H9 (cell line): ENCODE measurements around the gene PIGBOS1. TPM values are rescaled to one million over a fixed set of nuclear protein-coding genes. Genes with fewer than 3 reads are reported as not detected.

Experiments used
- DNase-seq: peaks from one replicate; pipeline ENCODE4 v3.0.0-alpha.2; 2017
- H2AFZ ChIP-seq: one replicate; pipeline ENCODE4 v1.6.1; 2013; ENCODE audit warnings: mild to moderate bottlenecking, low read length, control low read depth, moderate library complexity
- H2AK5ac ChIP-seq: 2 replicates; pipeline ENCODE4 v1.6.1; 2013; ENCODE audit warnings: low read length, control low read depth, mixed read lengths; ENCODE audit not compliant: insufficient read length
- H2BK120ac ChIP-seq: one replicate; pipeline ENCODE4 v1.6.1; 2013; ENCODE audit warnings: low read depth, mild to moderate bottlenecking, low read length, control low read depth, inconsistent platforms; ENCODE audit not compliant: poor library complexity, severe bottlenecking
- H2BK12ac ChIP-seq: 2 replicates; pipeline ENCODE4 v1.6.1; 2013; ENCODE audit warnings: low read length, control low read depth, mixed read lengths, low read depth; ENCODE audit not compliant: insufficient read length
- H2BK15ac ChIP-seq: 2 replicates; pipeline ENCODE4 v1.6.1; 2013; ENCODE audit warnings: low read depth, low read length, control low read depth
- H2BK20ac ChIP-seq: one replicate; pipeline ENCODE4 v1.6.1; 2013; ENCODE audit warnings: low read depth, mild to moderate bottlenecking, low read length, control low read depth, inconsistent platforms; ENCODE audit not compliant: poor library complexity, severe bottlenecking
- H2BK5ac ChIP-seq: 2 replicates; pipeline ENCODE4 v1.6.1; 2013; ENCODE audit warnings: low read length, control low read depth, mixed read lengths; ENCODE audit not compliant: insufficient read length
- H3K14ac ChIP-seq: 2 replicates; pipeline ENCODE4 v1.6.1; 2013; ENCODE audit warnings: low read length, control low read depth; ENCODE audit not compliant: insufficient read depth
- H3K18ac ChIP-seq: 2 replicates; pipeline ENCODE4 v1.6.1; 2013; ENCODE audit warnings: low read depth, mild to moderate bottlenecking, mixed read lengths, low read length, control low read depth; ENCODE audit not compliant: insufficient read length
- H3K23ac ChIP-seq: 2 replicates; pipeline ENCODE4 v1.6.1; 2013; ENCODE audit warnings: low read length, control low read depth, mixed read lengths, low read depth; ENCODE audit not compliant: insufficient read length
- H3K23me2 ChIP-seq: 2 replicates; pipeline ENCODE4 v1.6.1; 2013; ENCODE audit warnings: low read depth, mild to moderate bottlenecking, mixed read lengths, low read length, control low read depth; ENCODE audit not compliant: insufficient read length, poor library complexity, severe bottlenecking
- H3K27ac ChIP-seq: 2 replicates; pipeline ENCODE4 v1.5.1; 2013; ENCODE audit warnings: low read length, control low read depth, mixed read lengths, low read depth; ENCODE audit not compliant: insufficient read length
- H3K27me3 ChIP-seq: 2 replicates; pipeline ENCODE4 v1.6.1; 2013; ENCODE audit warnings: low read length, control low read depth, inconsistent platforms; ENCODE audit not compliant: insufficient read depth
- H3K4ac ChIP-seq: 2 replicates; pipeline ENCODE4 v1.6.1; 2013; ENCODE audit warnings: low read depth, mild to moderate bottlenecking, control low read depth, inconsistent platforms, low read length, moderate library complexity
- H3K4me1 ChIP-seq: 2 replicates; pipeline ENCODE4 v1.6.1; 2013; ENCODE audit warnings: low read length, control low read depth, inconsistent platforms; ENCODE audit not compliant: insufficient read depth
- H3K4me2 ChIP-seq: 2 replicates; pipeline ENCODE4 v1.6.1; 2013; ENCODE audit warnings: low read length, control low read depth, mixed read lengths; ENCODE audit not compliant: insufficient read length, insufficient read depth
- H3K56ac ChIP-seq: 2 replicates; pipeline ENCODE4 v1.6.1; 2013; ENCODE audit warnings: low read depth, mild to moderate bottlenecking, mixed read lengths, low read length, control low read depth; ENCODE audit not compliant: insufficient read length
- H3K79me1 ChIP-seq: 2 replicates; pipeline ENCODE4 v1.6.1; 2013; ENCODE audit warnings: low read depth, mild to moderate bottlenecking, moderate library complexity, low read length, control low read depth, inconsistent platforms; ENCODE audit not compliant: insufficient read depth, poor library complexity, severe bottlenecking
- H3K79me2 ChIP-seq: 2 replicates; pipeline ENCODE4 v1.6.1; 2013; ENCODE audit warnings: low read length, control low read depth, inconsistent platforms; ENCODE audit not compliant: insufficient read depth
- H3K9ac ChIP-seq: 2 replicates; pipeline ENCODE4 v1.6.1; 2013; ENCODE audit warnings: low read length, control low read depth, mixed read lengths; ENCODE audit not compliant: insufficient read length; ENCODE audit errors: extremely low read depth
- H3K9me3 ChIP-seq: one replicate; pipeline ENCODE4 v1.6.1; 2013; ENCODE audit warnings: low read depth, low read length, inconsistent platforms; ENCODE audit not compliant: control insufficient read depth
- H3T11ph ChIP-seq: one replicate; pipeline ENCODE4 v1.6.1; 2013; ENCODE audit warnings: mild to moderate bottlenecking, low read length, control low read depth, inconsistent platforms
- H4K20me1 ChIP-seq: one replicate; pipeline ENCODE4 v1.6.1; 2013; ENCODE audit not compliant: control insufficient read depth, insufficient read length, insufficient read depth
- H4K5ac ChIP-seq: 2 replicates; pipeline ENCODE4 v1.6.1; 2013; ENCODE audit warnings: low read depth, mild to moderate bottlenecking, mixed read lengths, low read length, control low read depth; ENCODE audit not compliant: insufficient read length
- H4K8ac ChIP-seq: replicated peaks from 2 replicates; pipeline ENCODE4 v1.6.1; 2013; ENCODE audit warnings: low read length, control low read depth, mixed read lengths, low read depth; ENCODE audit not compliant: insufficient read length
- H4K91ac ChIP-seq: 2 replicates; pipeline ENCODE4 v1.6.1; 2013; ENCODE audit warnings: low read depth, mild to moderate bottlenecking, moderate library complexity, mixed read lengths, low read length, control low read depth; ENCODE audit not compliant: insufficient read length
- H3K27ac Mint-ChIP-seq, 3 experiments: 2 replicates in 2 of 3; 3 replicates in 1 of 3; pipeline ENCODE4 v1.8.0; 2020 to 2021; ENCODE audit warnings: mixed read lengths in 3 of 3, mild to moderate bottlenecking in 1 of 3, moderate library complexity in 1 of 3
- H3K27me3 Mint-ChIP-seq: 2 replicates; pipeline ENCODE4 v1.8.0; 2021; ENCODE audit warnings: low read depth, mild to moderate bottlenecking, moderate library complexity, mixed read lengths
- H3K36me3 Mint-ChIP-seq, 3 experiments: 2 replicates in 2 of 3; 3 replicates in 1 of 3; pipeline ENCODE4 v1.8.0; 2020 to 2021; ENCODE audit warnings: low read depth in 3 of 3, mixed read lengths in 3 of 3; ENCODE audit not compliant: insufficient read depth in 1 of 3
- H3K4me1 Mint-ChIP-seq, 2 experiments: 2 replicates each; pipeline ENCODE4 v1.8.0; 2020; ENCODE audit warnings: mixed read lengths in 2 of 2
- H3K4me3 Mint-ChIP-seq, 2 experiments: 2 replicates in 1 of 2; 3 replicates in 1 of 2; pipeline ENCODE4 v1.8.0; 2020 to 2021; ENCODE audit warnings: mild to moderate bottlenecking in 2 of 2, mixed read lengths in 2 of 2, moderate library complexity in 1 of 2
- H3K9me3 Mint-ChIP-seq, 2 experiments: 2 replicates in 1 of 2; 3 replicates in 1 of 2; pipeline ENCODE4 v1.8.0; 2020; ENCODE audit warnings: mild to moderate bottlenecking in 2 of 2, mixed read lengths in 2 of 2, moderate library complexity in 1 of 2
- CTCF ChIP-seq: fragments of 200-600 bp; sonication (generic); conservative IDR thresholded peaks from 3 replicates; pipeline ENCODE4 v1.8.0; 2021; ENCODE audit warnings: antibody characterized with exemption, mild to moderate bottlenecking
- total RNA-seq: library from RNA; stranded (reverse); gene quantifications from 2 replicates; pipeline ENCODE4 v1.2.1, GENCODE V29; 2021

The PIGBOS1 gene
- total RNA-seq, 1 experiment from 2014 or later, result 10.4 TPM

- no peak overlapping the region for H4K91ac ChIP-seq
- no peaks in the 10 kb centered on the region for H3K9me3 ChIP-seq
- H2BK15ac ChIP-seq, result no peak overlapping the region
- no peak overlapping the region for H3K27ac ChIP-seq
- no peaks in the 10 kb centered on the region; a peak in 1 of 7 replicates for H3K36me3 Mint-ChIP-seq
- no peak overlapping the region for H3K56ac ChIP-seq
- no peaks in the 10 kb centered on the region for H3K79me2 ChIP-seq
- no peak overlapping the region for H2AFZ ChIP-seq
- no peak overlapping the region for H3K4ac ChIP-seq
- no peak overlapping the region for H2BK20ac ChIP-seq
- H3K18ac ChIP-seq, result no peak overlapping the region
- TF ChIP-seq CTCF, result no peak
- no peaks in the 10 kb centered on the region for H3K4me1 ChIP-seq
- no peak overlapping the region for H2BK5ac ChIP-seq
- H4K8ac ChIP-seq, result no peak overlapping the region
- H3K14ac ChIP-seq, result no peak overlapping the region
- no peak overlapping the region for H3K23ac ChIP-seq
- H2AK5ac ChIP-seq, result no peak overlapping the region
- peaks cover 0 to 8% of the 10 kb centered on the region in 2 experiments; a peak in 2 of 4 replicates for H3K4me1 Mint-ChIP-seq
- H2BK12ac ChIP-seq, result no peak overlapping the region
- no peaks in the 10 kb centered on the region for H3K23me2 ChIP-seq
- no peak overlapping the region for H3K27ac Mint-ChIP-seq
- DNase-seq, result no peak
- H3T11ph ChIP-seq, result no peak overlapping the region
- no peak overlapping the region for H4K5ac ChIP-seq
- no peak overlapping the region for H3K4me3 Mint-ChIP-seq
- H3K9me3 Mint-ChIP-seq, result no peaks in the 10 kb centered on the region
- H2BK120ac ChIP-seq, result no peak overlapping the region
- no peaks in the 10 kb centered on the region for H3K27me3 ChIP-seq
- H4K20me1 ChIP-seq, result no peaks in the 10 kb centered on the region
- no peaks in the 10 kb centered on the region for H3K79me1 ChIP-seq
- no peaks in the 10 kb centered on the region for H3K27me3 Mint-ChIP-seq
- no peak overlapping the region for H3K9ac ChIP-seq
- no peak overlapping the region for H3K4me2 ChIP-seq
These were observed 39.5 kb upstream of the PIGBOS1 start for GRCh38 chr15:55358471-55358870.
